Subcutaneous adipose tissue (tissue), 4 donors: ENCODE data around the gene BLOC1S4. TPM values are rescaled to one million over a fixed set of nuclear protein-coding genes. Genes with fewer than 3 reads are reported as not detected.

ENCODE experiments used
- CTCF ChIP-seq: fragments of 450-650 bp; IDR thresholded peaks from one replicate; pipeline ENCODE4 v1.5.1; 2016; ENCODE audit warnings: low read depth, mild to moderate bottlenecking, control low read depth, antibody characterized with exemption, moderate library complexity
- total RNA-seq, 4 donors: library from RNA; depleted of rRNA; stranded (reverse); fragments of >200 nt; gene quantifications; one replicate each; pipeline ENCODE4 v1.1.0, GENCODE V29; 2016

Gene BLOC1S4
- total RNA-seq: 10 to 100 TPM in 3 of 4 donors, 1 to 10 TPM in 1; 6.4 to 15.3 (median 13.1) TPM

GRCh38 chr4:6716018-6716911, at the start of gene BLOC1S4:
BLOC1S4 (plus strand) TSS chr4:6716174; CDS start chr4:6716210, 36 bp downstream.
- no peak for TF ChIP-seq CTCF

GRCh38 chr4:6668391-6668790, 47.6 kb upstream of the BLOC1S4 start:
- no peak for TF ChIP-seq CTCF

GRCh38 chr4:6671648-6672047, 44.3 kb upstream of the BLOC1S4 start:
- no peak for TF ChIP-seq CTCF

GRCh38 chr4:6672131-6672530, 43.8 kb upstream of the BLOC1S4 start:
- TF ChIP-seq CTCF: no peak

GRCh38 chr4:6673660-6674499, 42.1 kb upstream of the BLOC1S4 start:
- TF ChIP-seq CTCF: no peak

GRCh38 chr4:6674500-6675149, 41.3 kb upstream of the BLOC1S4 start:
- TF ChIP-seq CTCF: no peak
